ENCODE measurements around the gene KCNJ12. TPM values are rescaled to one million over a fixed set of nuclear protein-coding genes. Genes with fewer than 3 reads are reported as not detected.

The KCNJ12 gene
- total RNA-seq, 1 donor from 2014 or later: 0.76 TPM

GRCh38 chr17:21365016-21365415 lies 11.1 kb upstream of the KCNJ12 start:
- no peaks in the 10 kb centered on the region for H3K4me1 Mint-ChIP-seq
- H3K36me3 Mint-ChIP-seq: no peaks in the 10 kb centered on the region
- no peak for DNase-seq (ENCODE audit: low spot score in 2 of 2, unreplicated experiment in 2 of 2)
- TF ChIP-seq, protein P1, sequence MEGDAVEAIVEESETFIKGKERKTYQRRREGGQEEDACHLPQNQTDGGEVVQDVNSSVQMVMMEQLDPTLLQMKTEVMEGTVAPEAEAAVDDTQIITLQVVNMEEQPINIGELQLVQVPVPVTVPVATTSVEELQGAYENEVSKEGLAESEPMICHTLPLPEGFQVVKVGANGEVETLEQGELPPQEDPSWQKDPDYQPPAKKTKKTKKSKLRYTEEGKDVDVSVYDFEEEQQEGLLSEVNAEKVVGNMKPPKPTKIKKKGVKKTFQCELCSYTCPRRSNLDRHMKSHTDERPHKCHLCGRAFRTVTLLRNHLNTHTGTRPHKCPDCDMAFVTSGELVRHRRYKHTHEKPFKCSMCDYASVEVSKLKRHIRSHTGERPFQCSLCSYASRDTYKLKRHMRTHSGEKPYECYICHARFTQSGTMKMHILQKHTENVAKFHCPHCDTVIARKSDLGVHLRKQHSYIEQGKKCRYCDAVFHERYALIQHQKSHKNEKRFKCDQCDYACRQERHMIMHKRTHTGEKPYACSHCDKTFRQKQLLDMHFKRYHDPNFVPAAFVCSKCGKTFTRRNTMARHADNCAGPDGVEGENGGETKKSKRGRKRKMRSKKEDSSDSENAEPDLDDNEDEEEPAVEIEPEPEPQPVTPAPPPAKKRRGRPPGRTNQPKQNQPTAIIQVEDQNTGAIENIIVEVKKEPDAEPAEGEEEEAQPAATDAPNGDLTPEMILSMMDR (IDR thresholded peaks at IDR 0.05; ENCODE audit: unreplicated experiment): no peak
- peaks cover 15% of the 10 kb centered on the region for H3K27me3 Mint-ChIP-seq (ENCODE audit: low read depth)
- H3K4me3 Mint-ChIP-seq: no peak overlapping the region
- no peak overlapping the region for H3K27ac Mint-ChIP-seq
- H3K9me3 Mint-ChIP-seq: no peaks in the 10 kb centered on the region

GRCh38 chr17:21368545-21369246 lies 7.5 kb upstream of the KCNJ12 start:
- Mint-ChIP-seq H3K27me3 (ENCODE audit: low read depth) (peaks cover 37% of the 10 kb centered on the region), H3K27ac (no peak overlapping the region), H3K36me3 (no peaks in the 10 kb centered on the region), H3K4me3 (no peak overlapping the region), H3K4me1 (peaks cover 8% of the 10 kb centered on the region), H3K9me3 (no peaks in the 10 kb centered on the region)
- DNase-seq (ENCODE audit: low spot score in 2 of 2, unreplicated experiment in 2 of 2): no peak
- TF ChIP-seq, protein P1 (IDR thresholded peaks at IDR 0.05; ENCODE audit: unreplicated experiment): no peak

- no peak overlapping the region for H3K4me3 Mint-ChIP-seq
- H3K36me3 Mint-ChIP-seq: no peaks in the 10 kb centered on the region
- H3K4me1 Mint-ChIP-seq: peaks cover 8% of the 10 kb centered on the region
- peaks cover 39% of the 10 kb centered on the region for H3K27me3 Mint-ChIP-seq (ENCODE audit: low read depth)
- no peaks in the 10 kb centered on the region for H3K9me3 Mint-ChIP-seq
- TF ChIP-seq, protein P1 (IDR thresholded peaks at IDR 0.05; ENCODE audit: unreplicated experiment): no peak
- no peak for DNase-seq (ENCODE audit: low spot score in 2 of 2, unreplicated experiment in 2 of 2)
- H3K27ac Mint-ChIP-seq: no peak overlapping the region
These were observed 6.8 kb upstream of the KCNJ12 start for GRCh38 chr17:21369395-21369794.

DNA sequence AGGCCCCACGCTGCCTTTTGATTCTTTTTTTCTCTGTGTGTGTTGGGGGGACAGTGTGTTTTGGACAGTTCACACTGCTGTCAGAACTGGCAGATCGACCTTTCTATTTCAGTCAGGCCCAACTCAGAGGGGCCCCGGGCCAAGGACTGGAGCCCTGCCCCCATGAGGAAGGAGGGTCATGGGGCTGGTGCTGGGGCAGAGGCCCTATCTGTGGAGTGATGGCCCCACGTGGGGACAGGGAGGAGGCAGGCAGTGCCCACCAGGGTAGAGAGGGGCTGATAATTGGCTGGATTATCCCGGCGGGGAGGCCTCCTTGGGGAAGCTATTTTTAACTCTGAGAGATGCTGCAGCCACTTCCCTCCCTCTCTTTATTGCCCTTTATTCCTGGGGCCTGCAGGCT lies 5.7 kb upstream of the KCNJ12 start:
- peaks cover 11% of the 10 kb centered on the region for H3K4me1 Mint-ChIP-seq
- H3K27me3 Mint-ChIP-seq (ENCODE audit: low read depth): peaks cover 50% of the 10 kb centered on the region
- DNase-seq (ENCODE audit: low spot score in 2 of 2, unreplicated experiment in 2 of 2): no peak
- no peak overlapping the region for H3K27ac Mint-ChIP-seq
- no peaks in the 10 kb centered on the region for H3K36me3 Mint-ChIP-seq
- H3K4me3 Mint-ChIP-seq: no peak overlapping the region
- TF ChIP-seq, protein P1 (IDR thresholded peaks at IDR 0.05; ENCODE audit: unreplicated experiment): no peak
- no peaks in the 10 kb centered on the region for H3K9me3 Mint-ChIP-seq

GRCh38 chr17:21371511-21372081 lies 4.6 kb upstream of the KCNJ12 start:
- TF ChIP-seq, protein P1 (IDR thresholded peaks at IDR 0.05; ENCODE audit: unreplicated experiment): no peak
- Mint-ChIP-seq H3K27ac (no peak overlapping the region), H3K4me1 (peaks cover 12% of the 10 kb centered on the region), H3K9me3 (no peaks in the 10 kb centered on the region), H3K4me3 (no peak overlapping the region), H3K36me3 (no peaks in the 10 kb centered on the region), H3K27me3 (ENCODE audit: low read depth) (peaks cover 56% of the 10 kb centered on the region)
- no peak for DNase-seq (ENCODE audit: low spot score in 2 of 2, unreplicated experiment in 2 of 2)

Data from mesothelial cell of epicardium (in vitro differentiated cells).